HG03442 (cell line): ENCODE measurements around the gene TMOD4.
A peak's percentile ranks its signal among the peaks of the same experiment; 100 is the strongest.
"Not testable (repeated sequence)": the region's sequence is repeated elsewhere in the genome, so short reads cannot be mapped to it uniquely, and the experiment has no call there.

Experiments used
- ATAC-seq: cut with Tn5 transposase; IDR thresholded peaks from one replicate; pipeline ENCODE4 v1.9.1; 2021; ENCODE audit warnings: mild to moderate bottlenecking, moderate library complexity; ENCODE audit not compliant: unreplicated experiment

The TMOD4 gene

DNA sequence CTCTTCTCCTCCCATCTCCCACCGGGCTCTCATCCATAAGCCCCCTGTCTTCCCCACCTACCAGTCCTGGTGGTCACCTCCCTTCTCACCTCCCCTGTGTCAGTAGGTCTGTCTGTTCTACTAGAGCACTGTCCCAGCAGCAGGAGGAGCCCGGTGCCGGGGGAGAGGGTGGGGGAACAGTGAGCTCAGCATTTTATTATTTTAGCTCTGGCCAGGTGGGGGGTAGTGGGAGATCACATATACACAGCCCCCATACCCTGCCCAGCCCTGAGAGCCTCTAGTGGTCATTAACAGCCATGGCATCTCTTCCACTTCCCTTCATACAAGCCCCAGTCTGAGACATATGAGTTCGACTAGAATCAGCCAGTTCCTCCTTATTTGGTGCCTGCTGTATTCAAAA, at the start of gene TMOD4:
Gene TMOD4 (minus strand): TSS at position 119 of the 400 bp plus-strand sequence. CDS start 1,106 bp downstream, outside the sequence.
- no peak for ATAC-seq

GRCh38 chr1:151222130-151222529, 46.3 kb upstream of the TMOD4 start:
- no peak for ATAC-seq

- no peak for ATAC-seq
Measured at GRCh38 chr1:151221616-151222015, 45.8 kb upstream of the TMOD4 start.

- no peak for ATAC-seq
Measured at GRCh38 chr1:151213560-151213959, 37.8 kb upstream of the TMOD4 start.

DNA sequence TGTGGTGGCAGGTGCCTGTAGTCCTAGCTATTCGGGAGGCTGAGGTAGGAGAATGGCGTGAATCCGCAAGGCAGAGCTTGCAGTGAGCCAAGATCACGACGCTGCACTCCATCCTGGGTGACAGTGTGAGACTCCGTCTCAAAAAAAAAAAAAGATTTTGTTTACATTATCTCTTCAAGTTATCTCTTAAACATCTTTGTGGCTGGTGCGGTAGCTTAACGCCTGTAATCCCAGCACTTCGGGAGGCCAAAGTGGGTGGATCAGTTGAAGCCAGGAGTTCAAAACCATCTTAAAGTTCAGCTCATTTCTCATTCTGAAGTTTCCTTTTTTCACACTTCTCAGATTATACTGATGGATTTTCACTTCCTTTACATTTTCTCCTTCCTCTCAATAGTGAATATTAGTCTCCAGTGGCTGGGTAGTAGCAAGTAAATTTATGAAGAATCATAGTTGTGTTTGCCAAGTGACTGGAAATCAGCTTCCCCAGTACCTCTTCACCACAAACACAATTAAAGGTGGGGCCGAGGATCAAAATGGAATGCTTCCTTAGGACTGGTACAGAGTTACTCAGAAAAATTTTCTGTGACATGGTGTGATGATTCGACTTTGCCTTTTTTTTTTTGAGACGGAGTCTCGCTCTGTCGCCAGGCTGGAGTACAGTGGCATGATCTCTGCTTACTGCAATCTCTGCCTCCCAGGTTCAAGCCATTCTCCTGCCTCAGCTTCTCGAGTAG, 36.4 kb upstream of the TMOD4 start:
- ATAC-seq, result no peak

- no peak for ATAC-seq
Measured at GRCh38 chr1:151210830-151211229, 35.0 kb upstream of the TMOD4 start.

GRCh38 chr1:151205381-151205965, 29.7 kb upstream of the TMOD4 start:
- not testable (repeated sequence) for ATAC-seq

GRCh38 chr1:151199873-151200581, 24.2 kb upstream of the TMOD4 start:
- ATAC-seq, result no peak

DNA sequence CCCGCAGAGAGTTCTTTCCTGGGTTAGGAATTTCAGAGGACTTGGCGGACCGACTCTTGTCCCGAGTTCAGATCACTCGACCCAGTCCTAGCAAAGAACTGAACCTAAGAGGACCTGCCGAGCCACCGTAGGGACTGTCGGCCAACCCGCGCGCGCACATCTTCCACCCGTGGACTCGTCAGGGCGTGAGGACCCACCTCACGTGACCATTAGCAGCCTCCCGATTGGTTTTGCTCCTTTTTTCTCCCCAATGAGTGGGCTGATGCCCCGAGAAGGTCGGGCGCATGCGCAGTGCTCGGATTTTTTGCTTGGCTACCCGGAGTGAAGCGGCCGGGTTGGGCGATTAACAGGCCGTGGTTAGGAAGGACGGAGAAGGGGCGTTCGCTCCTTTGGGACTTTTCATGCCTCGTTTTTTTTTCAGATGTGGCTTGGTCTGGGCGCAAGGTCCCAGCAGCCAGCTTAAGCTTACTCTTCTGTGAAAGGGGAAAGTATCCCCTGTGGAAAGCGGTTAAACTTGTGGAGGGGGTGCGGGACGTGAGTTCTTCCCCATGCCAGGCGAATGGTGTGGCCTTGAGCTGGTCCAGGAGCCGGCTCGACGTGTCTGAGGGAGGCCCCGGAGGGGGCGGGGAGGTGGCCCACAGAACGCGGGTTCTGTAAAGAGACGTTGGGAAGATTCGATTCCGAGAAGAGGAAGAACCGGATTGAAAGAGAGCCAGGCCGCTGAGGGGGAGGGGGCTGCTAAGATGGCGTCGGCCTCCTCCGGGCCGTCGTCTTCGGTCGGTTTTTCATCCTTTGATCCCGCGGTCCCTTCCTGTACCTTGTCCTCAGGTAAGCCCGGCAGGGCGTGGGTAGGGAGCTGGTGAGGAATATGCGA, 22.7 kb upstream of the TMOD4 start, which contains the start of gene PIP5K1A:
Gene PIP5K1A (plus strand): TSS at position 299 of the 874 bp plus-strand sequence. CDS start 445 bp downstream, at position 744.
- ATAC-seq, result peak; percentile 90

GRCh38 chr1:151197863-151198253, 22.1 kb upstream of the TMOD4 start:
- ATAC-seq, result no peak

DNA sequence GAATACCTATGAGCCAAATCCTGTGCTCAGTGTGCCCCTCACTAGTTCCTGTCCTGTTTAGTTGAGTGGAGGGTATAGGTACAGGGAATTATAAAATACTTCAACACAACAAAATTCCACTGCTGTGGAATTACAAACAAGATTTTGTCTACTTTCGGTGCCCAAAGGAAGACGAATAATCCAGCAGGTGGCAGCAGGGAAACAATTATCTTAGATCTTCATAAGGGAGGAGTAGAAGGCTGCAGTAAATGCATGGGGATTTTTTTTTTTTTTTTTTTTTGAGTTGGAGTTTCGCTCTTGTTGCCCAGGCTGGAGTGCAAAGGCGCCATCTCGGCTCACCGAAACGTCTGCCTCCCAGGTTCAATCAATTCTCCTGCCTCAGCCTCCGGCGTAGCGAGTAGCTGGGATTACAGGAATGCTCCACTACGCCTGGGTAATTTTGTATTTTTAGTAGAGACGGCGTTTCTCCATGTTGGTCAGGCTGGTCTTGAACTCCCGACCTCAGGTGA, 20.6 kb upstream of the TMOD4 start:
- no peak for ATAC-seq

DNA sequence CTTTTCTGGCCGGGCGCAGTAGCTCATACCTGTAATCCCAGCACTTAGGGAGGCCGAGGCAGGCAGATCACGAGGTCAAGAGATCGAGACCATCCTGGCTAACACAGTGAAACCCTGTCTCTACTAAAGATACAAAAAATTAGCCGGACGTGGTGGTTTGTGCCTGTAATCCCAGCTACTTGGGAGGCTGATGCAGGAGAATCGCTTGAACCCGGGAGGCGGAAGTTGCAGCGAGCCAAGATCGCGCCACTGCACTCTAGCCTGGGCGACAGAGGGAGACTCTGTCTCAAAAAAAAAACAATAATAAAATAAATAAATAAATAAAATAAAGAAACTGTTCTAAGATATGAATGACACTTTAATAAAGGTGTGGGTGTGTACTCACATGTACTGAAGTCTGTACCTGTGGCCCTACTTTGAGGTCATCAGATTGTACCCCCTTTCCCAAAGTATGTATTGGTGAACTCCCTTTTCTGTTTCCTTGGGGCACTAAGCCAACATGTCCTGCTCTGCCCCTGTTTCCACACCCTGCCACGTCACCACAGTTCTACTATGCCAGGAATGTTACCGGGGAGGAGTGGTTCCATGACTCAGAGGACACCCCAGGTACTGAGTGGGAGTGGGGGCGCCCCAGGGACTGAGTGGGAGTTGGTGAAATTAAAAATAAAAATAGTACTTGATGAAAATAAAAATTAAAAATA, 19.3 kb upstream of the TMOD4 start:
- not testable (repeated sequence) for ATAC-seq

GRCh38 chr1:151193856-151194255, 18.1 kb upstream of the TMOD4 start:
- no peak for ATAC-seq

- ATAC-seq, result no peak
Measured at GRCh38 chr1:151193304-151193703, 17.5 kb upstream of the TMOD4 start.

GRCh38 chr1:151192047-151192446, 16.3 kb upstream of the TMOD4 start:
- no peak for ATAC-seq

GRCh38 chr1:151189637-151190445, 14.1 kb upstream of the TMOD4 start, which contains the start of gene VPS72:
Gene VPS72, minus strand, starts transcription at chr1:151190197. Its CDS starts 76 bp downstream, at chr1:151190121.
- peak; percentile 86 for ATAC-seq

DNA sequence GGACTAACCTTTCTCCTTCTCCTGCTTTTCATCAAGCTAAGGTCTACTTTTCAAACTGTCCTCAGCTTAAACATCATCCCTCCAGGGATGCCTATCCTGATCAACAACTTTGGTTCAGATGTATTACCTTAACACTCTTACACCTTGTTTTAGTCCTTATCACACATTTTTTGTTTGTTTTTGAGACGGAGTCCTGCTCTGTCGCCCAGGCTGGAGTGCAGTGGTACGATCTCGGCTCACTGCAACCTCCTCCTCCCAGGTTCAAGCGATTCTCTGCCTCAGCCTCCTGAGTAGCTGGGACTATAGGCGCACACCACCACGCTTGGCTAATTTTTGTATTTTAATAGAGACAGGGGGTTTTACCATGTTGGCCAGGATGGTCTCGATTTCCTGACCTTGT, 12.9 kb upstream of the TMOD4 start:
- not testable (repeated sequence) for ATAC-seq

DNA sequence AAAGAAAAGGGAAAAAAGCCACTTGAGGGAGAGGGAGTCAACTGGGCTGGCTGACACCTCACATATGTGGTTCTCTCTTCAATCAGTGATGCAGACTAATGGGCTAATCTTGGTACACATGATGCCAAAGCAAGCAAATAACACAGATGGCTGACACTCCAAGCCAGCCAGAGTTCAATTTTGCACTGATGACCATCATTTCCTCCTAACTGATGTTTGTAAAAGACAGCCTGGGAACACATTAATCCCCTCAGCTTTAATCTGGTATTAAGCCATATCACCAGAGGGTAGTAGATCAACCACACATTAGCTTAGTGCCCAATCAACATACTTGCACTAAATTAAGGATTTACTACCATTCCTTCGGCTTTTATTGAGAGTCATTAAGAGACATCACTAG, 11.4 kb upstream of the TMOD4 start:
- no peak for ATAC-seq

DNA sequence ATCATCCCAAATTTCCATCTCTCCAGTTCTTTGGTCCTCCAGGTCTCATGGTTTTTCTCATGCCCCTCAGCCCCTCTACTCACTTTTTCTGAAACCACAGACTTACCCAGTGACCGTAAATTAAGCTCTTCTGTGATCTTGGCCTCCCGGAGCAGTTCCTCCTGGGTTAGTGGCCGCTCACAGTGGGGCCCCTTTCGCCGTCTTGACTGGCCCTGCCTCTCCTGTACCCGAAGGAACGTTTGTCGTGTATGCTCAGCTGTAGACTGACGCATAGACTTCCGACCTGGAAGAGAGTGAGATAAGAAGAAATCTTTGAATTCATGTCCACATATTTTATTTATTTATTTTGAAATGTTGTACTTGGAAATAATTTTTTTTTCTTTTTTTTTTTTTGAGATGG, 8.4 kb upstream of the TMOD4 start:
- ATAC-seq, result no peak
